ENCODE measurements around the gene RABGAP1. TPM values are rescaled to one million over a fixed set of nuclear protein-coding genes. Genes with fewer than 3 reads are reported as not detected.
A peak's percentile ranks its signal among the peaks of the same experiment; 100 is the strongest.

The RABGAP1 gene
- total RNA-seq, 2 experiments from 2014 or later, result 16.8 to 46.6 TPM

DNA sequence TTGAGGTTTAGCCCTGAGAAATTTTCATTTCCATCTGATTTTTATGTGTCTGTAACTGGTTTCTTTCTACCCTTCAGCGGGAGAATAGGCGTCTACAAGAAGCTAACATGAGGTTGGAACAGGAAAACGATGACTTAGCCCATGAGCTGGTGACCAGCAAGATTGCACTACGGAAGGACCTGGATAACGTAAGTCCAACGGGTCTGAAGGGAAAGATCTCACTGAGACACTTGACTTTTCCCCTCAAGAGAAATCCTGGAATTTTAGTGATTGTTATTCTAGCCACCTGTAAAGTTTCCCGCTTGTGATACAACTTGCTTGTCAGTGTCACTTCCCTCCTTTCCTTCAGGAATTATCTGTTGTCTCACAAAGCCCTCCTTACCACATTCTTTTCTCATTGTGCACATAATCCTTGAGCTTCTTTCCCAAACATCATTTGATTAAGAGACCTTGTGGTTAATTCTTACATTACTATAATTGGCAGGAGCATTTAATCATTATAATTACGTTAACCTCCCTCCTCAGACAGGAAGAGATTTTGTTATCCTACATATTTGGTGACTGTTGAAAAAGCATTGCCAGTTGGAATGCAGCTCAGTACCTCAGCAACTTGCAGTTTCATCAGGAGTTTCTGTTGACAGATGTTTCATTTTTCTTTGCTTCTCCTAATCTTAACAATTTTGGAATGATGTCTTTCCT lies 149.5 kb downstream of the RABGAP1 start:
- Histone ChIP-seq H2AFZ (ENCODE audit: low read length) (peak overlapping the region; percentile 19; the same call in 1 of the 2 replicates), H3K9me2 (ENCODE audit: insufficient read depth, low read length) (no peaks in the 10 kb centered on the region), H3K4me1 (ENCODE audit: insufficient read depth, low read length, poor library complexity, severe bottlenecking) (peaks cover 82% of the 10 kb centered on the region), H3K4me2 (ENCODE audit: low read length) (peak overlapping the region; percentile 63), H3K36me3 (ENCODE audit: insufficient read depth, low read length) (peaks cover 59% of the 10 kb centered on the region), H4K20me1 (ENCODE audit: insufficient read depth, low read length) (no peaks in the 10 kb centered on the region), H3K9me3 (ENCODE audit: low read length) (peaks cover 6% of the 10 kb centered on the region; the same call in 1 of the 2 replicates), H3K27ac (ENCODE audit: low read depth, low read length, poor library complexity, severe bottlenecking) (peak overlapping the region; percentile 60), H3K4me3 (ENCODE audit: low read depth, low read length, poor library complexity, severe bottlenecking) (peak overlapping the region; percentile 23), H3K79me2 (ENCODE audit: insufficient read depth, low read depth, low read length) (no peaks in the 10 kb centered on the region)
- no peak for TF ChIP-seq EZH2phosphoT487 (IDR thresholded peaks at IDR 0.05; ENCODE audit: borderline replicate concordance, low read depth, low read length)
- TF ChIP-seq, protein P1, sequence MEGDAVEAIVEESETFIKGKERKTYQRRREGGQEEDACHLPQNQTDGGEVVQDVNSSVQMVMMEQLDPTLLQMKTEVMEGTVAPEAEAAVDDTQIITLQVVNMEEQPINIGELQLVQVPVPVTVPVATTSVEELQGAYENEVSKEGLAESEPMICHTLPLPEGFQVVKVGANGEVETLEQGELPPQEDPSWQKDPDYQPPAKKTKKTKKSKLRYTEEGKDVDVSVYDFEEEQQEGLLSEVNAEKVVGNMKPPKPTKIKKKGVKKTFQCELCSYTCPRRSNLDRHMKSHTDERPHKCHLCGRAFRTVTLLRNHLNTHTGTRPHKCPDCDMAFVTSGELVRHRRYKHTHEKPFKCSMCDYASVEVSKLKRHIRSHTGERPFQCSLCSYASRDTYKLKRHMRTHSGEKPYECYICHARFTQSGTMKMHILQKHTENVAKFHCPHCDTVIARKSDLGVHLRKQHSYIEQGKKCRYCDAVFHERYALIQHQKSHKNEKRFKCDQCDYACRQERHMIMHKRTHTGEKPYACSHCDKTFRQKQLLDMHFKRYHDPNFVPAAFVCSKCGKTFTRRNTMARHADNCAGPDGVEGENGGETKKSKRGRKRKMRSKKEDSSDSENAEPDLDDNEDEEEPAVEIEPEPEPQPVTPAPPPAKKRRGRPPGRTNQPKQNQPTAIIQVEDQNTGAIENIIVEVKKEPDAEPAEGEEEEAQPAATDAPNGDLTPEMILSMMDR (conservative IDR thresholded peaks at IDR 0.05; ENCODE audit: low read length), result no peak
- DNase-seq (ENCODE audit: low spot score), result peak; percentile 21
- BruUV-seq (replicated peaks), result TSS peak; percentile 44
- ChIA-PET CTCF (ENCODE audit: unreplicated experiment) (interaction anchor here (1.1 to 3.3 kb wide), 4 partner anchors 12 to 260 kb away, joined by 3 to 11 read pairs (median 4); no protein-coding TSS in a partner anchor), POLR2A (interaction anchor here (0.5 to 2.0 kb wide), 19 partner anchors 9 to 989 kb away, joined by 3 to 9 read pairs (median 4); no protein-coding TSS in a partner anchor)
- intact Hi-C loops (cut with micrococcal nuclease; ENCODE audit: unreplicated experiment), result no loop called here

DNA sequence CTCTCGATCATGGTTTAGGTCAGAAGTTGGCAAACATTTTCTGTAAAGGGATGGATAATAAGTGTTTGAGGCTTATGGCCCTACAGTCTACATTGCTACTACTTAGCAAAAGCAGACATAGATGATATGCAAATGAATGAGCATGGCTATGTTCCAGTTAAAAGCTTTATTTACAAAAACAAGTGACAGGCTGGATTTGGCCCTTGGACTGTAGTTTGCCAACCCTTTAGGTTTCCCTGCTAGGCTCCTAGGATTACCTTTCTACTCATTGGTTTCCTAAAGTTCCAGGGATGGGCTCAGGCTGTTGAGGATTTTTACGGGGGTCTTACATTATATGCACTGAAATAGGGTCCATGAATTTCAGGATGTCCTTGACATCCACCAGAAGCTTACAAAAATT lies 150.1 kb downstream of the RABGAP1 start:
- CTCF ChIA-PET (ENCODE audit: unreplicated experiment), result interaction anchor here (0.5 to 3.3 kb wide), 6 partner anchors 11 to 259 kb away, joined by 3 to 11 read pairs (median 3); no protein-coding TSS in a partner anchor

More for the DNA sequence above, 150.1 kb downstream of the RABGAP1 start:
- H2AFZ ChIP-seq (ENCODE audit: low read length), result no peak overlapping the region; the same call in 1 of the 2 replicates
- H3K4me1 ChIP-seq (ENCODE audit: insufficient read depth, low read length, poor library complexity, severe bottlenecking), result peaks cover 83% of the 10 kb centered on the region
- peak overlapping the region; percentile 60 for H3K27ac ChIP-seq (ENCODE audit: low read depth, low read length, poor library complexity, severe bottlenecking)
- no peaks in the 10 kb centered on the region for H3K79me2 ChIP-seq (ENCODE audit: insufficient read depth, low read depth, low read length)
- no peaks in the 10 kb centered on the region for H3K9me2 ChIP-seq (ENCODE audit: insufficient read depth, low read length)
- BruUV-seq (replicated peaks), result no TSS peak
- peak overlapping the region; percentile 63 for H3K4me2 ChIP-seq (ENCODE audit: low read length)
- POLR2A ChIA-PET, result interaction anchor here (0.6 to 2.3 kb wide), 13 partner anchors 11 to 253 kb away, joined by 3 to 10 read pairs (median 4); no protein-coding TSS in a partner anchor
- peaks cover 60% of the 10 kb centered on the region for H3K36me3 ChIP-seq (ENCODE audit: insufficient read depth, low read length)
- TF ChIP-seq EZH2phosphoT487 (IDR thresholded peaks at IDR 0.05; ENCODE audit: borderline replicate concordance, low read depth, low read length), result no peak
- TF ChIP-seq, protein P1 (conservative IDR thresholded peaks at IDR 0.05; ENCODE audit: low read length), result no peak
- H4K20me1 ChIP-seq (ENCODE audit: insufficient read depth, low read length), result no peaks in the 10 kb centered on the region
- peaks cover 6% of the 10 kb centered on the region; the same call in 1 of the 2 replicates for H3K9me3 ChIP-seq (ENCODE audit: low read length)
- DNase-seq (ENCODE audit: low spot score), result no peak
- H3K4me3 ChIP-seq (ENCODE audit: low read depth, low read length, poor library complexity, severe bottlenecking), result peak overlapping the region; percentile 23
- intact Hi-C loops (cut with micrococcal nuclease; ENCODE audit: unreplicated experiment), result no loop called here
